Measurements from ENCODE around the gene GLRX3.

GRCh38 chr10:130190055-130190736 is 54.0 kb downstream of the GLRX3 start:
- no peak for TF ChIP-seq GATA2 (IDR thresholded peaks at IDR 0.05; ENCODE audit: low read depth, low read length)
- TF ChIP-seq GATA3 (IDR thresholded peaks at IDR 0.05; ENCODE audit: low read depth, low read length), result no peak

All from SH-SY5Y (cell line).